Activated effector memory CD4-positive, alpha-beta T cell treated with Interleukin-2 at 50 U/mL for 16 hours (primary cell): ENCODE results near the gene TGFB3.
A peak's percentile ranks its signal among the peaks of the same experiment; 100 is the strongest.

Experiments
- DNase-seq: peaks from one replicate; pipeline ENCODE4 v3.0.0-alpha.2; 2020

TGFB3 gene

DNA sequence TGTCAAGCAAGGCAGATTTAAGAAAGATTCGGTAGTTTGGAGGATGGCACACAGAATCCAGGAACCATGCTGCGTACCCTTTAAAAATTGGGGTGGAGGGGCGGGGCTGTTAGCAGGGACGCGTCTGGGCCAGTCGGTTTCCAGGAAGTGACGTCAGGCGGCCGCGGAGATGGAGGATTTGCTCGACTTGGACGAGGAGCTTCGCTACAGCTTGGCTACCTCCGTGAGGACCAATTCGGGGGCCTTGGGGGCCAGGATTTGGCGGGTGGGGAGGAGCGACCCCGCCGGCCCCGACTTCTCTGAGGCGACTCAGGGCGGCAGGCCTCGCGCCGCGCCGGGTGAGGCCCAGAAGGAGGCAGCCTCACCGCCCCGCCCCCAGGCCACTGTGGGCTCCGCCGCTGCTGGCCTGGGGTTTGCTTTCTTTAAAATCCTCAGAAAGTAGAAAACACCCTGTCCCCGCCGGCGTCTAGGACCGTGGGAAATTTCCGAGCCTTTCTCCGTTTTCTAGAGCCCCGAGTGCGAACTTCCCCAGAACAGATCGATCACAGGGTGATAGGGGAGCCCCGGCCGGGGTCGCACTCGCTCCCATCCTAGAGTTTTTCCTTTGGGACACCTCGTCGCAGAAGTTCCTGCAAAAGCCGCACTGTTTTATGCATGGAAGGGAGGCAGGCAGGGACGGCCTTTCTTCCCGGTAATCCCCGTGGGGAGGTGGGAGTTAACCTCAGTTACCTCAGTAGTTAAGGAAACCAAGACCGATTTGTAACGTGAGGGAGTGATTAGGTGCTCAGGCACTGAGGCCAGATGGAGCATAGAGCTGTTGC is 4.0 kb upstream of the TGFB3 start, which contains the start of gene IFT43:
Gene IFT43, plus strand, starts transcription at position 146 of the 821 bp plus-strand sequence. Its CDS starts 24 bp downstream, at position 170.
- DNase-seq: peak; percentile 83

DNA sequence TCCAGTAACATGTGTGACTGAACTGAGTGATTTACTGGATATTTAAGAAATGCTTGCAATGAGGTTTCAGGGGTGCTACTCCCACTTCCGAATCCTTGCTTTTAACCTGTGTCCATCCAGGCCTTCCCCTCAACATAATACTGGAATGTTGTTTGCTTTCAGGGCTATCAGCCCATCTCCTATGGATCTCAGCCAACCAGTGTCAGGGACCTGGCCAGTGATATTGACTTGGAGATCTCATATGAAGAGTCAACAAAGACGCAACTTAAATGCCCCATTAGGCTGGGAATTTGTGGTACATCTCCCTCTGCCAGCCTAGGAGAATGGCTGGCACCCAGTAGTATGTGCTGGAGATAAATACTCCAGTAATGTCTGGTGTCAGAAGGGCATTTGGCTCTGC is 2.9 kb upstream of the TGFB3 start:
- no peak for DNase-seq

- DNase-seq: no peak
These were observed 1.2 kb upstream of the TGFB3 start for GRCh38 chr14:75983019-75983358.

DNA sequence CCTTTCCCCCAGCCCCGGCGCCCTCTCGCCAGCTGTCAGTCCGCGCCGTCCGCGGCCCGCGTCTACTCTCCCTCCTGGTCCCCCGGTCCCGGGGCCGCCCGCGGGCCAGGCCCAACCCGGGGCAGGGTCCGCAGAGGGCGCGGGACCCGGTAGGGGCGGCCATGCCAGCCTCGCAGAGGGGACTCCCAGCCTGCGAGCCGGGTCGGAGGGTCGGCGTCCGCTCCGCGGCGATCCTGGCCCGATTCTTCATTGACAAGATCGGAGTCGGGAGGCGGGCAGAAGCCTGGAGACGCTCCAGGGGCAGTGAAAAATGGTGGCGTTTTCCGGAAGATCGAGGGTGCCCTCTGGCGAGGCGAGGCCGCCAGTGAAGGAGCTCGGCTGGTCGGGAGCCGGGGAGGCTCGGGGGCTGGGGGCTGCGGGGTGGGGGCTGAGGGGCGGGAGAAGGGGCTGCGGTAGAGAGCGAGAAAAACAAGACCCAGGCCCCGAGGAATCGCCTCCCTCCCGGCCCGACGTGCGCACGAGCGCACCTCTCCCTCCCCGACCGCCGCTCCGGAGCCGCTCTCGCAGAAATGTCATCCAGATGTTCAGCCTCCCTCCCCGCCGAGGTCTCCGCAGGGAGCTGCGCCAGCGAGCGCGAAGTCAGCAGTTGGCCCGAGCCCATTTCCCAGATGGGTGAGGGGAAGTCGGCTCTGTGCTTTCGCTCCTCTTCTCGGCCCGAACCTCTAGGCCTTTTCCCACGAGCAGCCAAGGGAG is 647 bp upstream of the TGFB3 start:
- peak; percentile 73 for DNase-seq

GRCh38 chr14:75980856-75981255 is 939 bp downstream of the TGFB3 start:
- DNase-seq: no peak

- no peak for DNase-seq
These were observed 1.9 kb downstream of the TGFB3 start for GRCh38 chr14:75979648-75980565.

DNA sequence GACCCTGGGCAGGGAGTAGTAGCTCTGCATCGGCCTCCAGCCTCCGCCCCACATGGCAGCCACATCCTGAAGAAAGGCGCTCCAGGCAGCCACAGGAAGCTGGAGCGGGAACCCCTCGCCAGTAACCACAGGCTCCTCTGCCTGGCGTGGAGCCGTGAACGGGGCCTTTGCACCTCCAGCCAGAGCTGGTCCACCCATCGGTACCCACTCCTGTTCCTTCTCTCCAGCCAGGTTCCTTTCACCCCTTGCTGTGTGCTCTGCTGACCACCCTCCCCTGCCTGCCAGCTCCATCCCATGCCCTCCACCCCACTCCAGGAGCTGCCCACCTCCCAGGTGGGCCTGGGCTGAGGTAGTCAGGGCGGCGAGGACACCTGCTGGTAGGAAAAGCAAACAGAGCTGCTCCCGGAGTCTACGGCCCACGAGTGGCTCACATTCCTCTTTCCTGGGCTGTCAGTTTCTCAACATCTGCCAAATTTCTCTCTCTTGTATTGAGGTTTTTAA is 2.7 kb downstream of the TGFB3 start:
- no peak for DNase-seq

- DNase-seq: no peak
These were observed 3.5 kb downstream of the TGFB3 start for GRCh38 chr14:75978249-75978731.

GRCh38 chr14:75977582-75977943 is 4.2 kb downstream of the TGFB3 start:
- no peak for DNase-seq

- DNase-seq: no peak
These were observed 4.8 kb downstream of the TGFB3 start for GRCh38 chr14:75976826-75977581.

- no peak for DNase-seq
These were observed 8.9 kb downstream of the TGFB3 start for GRCh38 chr14:75972801-75973421.

DNA sequence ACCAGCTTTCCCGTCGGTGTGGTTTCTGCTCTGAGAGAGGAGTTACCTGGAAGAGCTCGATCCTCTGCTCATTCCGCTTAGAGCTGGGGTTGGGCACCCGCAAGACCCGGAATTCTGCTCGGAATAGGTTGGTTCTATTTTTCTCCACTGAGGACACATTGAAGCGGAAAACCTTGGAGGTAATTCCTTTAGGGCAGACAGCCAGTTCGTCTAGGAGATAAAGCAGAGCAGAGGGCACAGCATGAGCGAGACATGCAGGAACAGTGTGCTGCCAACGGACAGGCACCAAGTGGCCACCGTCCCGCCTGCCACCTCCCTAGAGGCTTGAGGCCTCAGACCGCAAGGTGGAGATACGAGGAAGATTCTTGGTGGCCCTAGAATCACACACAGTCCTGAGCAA is 10.3 kb downstream of the TGFB3 start:
- no peak for DNase-seq

GRCh38 chr14:75970989-75971388 is 10.8 kb downstream of the TGFB3 start:
- DNase-seq: no peak

DNA sequence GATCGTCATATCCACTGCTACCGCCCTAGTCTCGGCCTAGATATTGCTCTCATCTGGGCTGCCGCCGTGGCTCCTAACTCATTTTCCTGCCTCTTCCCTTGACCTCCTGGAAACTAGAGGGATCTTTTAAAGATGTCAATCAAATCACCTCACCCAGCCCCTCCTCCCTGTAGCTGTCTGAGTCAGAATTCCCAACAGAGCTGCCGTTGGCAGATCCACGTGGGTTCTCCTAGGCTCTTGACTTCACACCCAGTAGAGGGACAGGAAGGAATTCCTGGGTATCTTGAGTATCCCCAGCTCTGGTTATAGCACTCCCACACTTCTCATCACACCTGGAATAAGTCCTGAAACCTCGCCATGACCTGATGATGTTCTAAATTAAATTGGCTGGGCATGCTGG is 11.9 kb downstream of the TGFB3 start:
- no peak for DNase-seq

DNA sequence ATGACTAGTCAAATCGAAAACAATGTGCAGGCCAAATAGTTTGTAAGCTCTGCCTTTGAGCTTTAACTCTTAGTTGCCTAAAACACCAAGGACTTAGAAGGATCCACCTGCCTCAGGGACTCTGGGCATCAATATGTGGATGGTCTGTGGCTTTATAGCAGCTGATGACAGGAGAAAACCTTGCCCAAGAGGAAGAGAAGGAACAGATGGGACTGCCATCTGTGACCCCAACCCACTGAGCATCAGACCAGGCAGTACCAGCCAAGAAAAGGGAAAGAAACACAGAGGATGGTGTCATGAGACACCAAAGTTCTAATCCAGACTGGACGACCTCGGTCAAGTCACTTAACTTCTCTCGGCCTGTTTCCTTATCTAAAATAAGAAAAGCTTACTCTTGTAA is 12.7 kb downstream of the TGFB3 start:
- DNase-seq: no peak

- no peak for DNase-seq
These were observed 13.3 kb downstream of the TGFB3 start for GRCh38 chr14:75968456-75968855.

GRCh38 chr14:75967866-75968265 is 13.9 kb downstream of the TGFB3 start:
- DNase-seq: no peak

DNA sequence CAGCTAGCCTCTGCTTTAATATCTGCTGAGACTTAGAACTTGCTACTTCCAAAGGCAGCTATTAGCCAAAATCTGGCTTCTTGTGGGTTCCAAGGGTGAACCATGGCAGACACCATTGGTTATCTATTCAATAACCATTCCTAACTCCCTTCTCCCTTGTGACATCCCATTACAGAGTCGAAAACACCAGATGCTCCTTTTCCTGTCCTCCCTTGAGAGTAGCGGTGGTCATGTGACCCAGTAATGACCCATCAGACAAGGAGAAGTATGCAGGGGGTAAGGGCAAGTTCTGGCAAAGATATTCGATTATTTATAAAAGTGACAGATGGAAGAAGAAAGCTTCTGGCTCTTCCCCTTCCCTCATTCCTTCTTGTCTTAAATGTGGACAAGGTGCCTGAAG is 20.1 kb downstream of the TGFB3 start:
- no peak for DNase-seq

DNA sequence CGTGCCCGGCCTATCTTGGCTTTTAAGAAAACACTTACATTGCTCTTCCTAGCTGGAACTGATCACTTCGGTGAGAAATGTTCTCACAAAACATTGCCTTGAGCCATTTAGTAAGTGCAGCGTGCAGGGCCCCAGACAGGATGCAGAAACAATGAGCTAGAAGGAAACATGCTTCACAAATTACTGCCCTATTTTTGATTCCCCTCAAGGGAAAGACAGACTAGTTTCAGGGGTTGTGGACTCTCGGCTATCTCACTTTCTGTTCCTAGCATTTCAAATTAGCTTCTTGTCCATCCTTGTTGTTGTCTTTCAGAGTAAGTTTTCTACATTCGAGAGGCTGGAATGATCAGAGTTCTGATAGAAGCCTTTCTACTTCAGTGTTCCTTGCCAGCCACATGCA is 21.6 kb downstream of the TGFB3 start:
- DNase-seq: no peak

DNA sequence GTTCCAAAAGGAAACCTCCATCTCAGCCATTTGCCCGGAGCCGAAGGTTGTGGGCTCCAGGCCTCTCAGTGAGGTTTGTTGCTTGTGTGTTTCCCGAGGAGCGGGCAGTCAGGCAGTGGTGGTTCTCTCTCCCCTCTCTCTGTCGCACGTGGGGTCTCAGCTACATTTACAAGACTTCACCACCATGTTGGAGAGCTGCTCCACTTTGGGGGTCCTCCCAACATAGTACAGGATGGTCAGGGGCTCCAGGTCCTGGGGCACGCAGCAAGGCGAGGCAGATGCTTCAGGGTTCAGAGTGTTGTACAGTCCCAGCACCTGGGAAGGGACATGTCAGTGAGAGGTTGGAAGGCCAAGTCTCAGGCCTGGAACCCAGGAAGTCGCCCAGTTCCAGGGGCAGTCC is 22.8 kb downstream of the TGFB3 start:
- DNase-seq: no peak

DNA sequence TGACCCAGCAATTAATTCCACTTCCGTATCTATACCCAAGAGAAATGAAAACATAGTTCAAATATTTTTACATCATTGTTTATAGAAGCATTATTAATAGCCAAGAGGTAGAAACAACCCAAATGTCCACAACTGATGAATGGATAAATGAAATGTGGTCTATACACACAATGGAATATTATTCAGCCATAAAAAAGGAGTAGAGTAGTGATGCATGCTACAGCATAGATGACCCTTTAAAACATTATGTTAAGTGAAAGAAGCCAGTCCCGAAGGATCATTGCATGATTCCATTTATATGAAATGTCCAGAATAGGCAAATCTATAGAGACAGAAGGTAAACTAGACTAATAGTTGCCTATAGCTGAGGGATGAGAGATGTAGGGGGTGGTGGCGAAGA is 29.3 kb downstream of the TGFB3 start:
- no peak for DNase-seq

DNA sequence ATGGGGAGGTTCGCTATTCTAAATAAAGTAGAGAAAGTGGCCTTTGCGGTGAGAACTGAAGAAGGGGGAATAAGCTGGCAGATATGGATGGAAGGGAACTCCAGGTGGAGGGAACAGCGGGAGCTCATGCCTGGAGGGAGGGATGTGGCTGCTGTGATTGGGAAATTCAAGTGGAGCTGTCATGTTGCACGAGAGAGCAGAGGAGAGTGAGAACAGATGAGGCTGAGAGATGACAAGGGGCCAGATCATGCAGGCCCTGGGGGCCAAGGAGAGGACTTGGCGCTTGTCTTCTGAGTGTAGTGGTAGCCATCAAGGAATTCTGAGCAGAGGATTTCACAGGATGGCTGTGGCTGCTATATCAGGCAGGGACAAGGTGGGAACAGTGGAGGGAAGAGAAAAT is 35.0 kb downstream of the TGFB3 start:
- DNase-seq: no peak
